22Rv1 (cell line): ENCODE results near the gene TBC1D22A.

ENCODE experiments used
- H3K27ac ChIP-seq: fragments of 450-650 bp; 2 replicates; pipeline ENCODE4 v1.5.1; 2017
- ZFX ChIP-seq: fragments of 450-650 bp; IDR thresholded peaks from 2 replicates; pipeline ENCODE4 v1.6.1; 2017; ENCODE audit warnings: antibody characterized with exemption, borderline replicate concordance
- TF ChIP-seq, protein P1 (sequence below): fragments of 450-650 bp; IDR thresholded peaks from 2 replicates; pipeline ENCODE4 v1.5.1; 2017; ENCODE audit warnings: mild to moderate bottlenecking

TBC1D22A gene

DNA sequence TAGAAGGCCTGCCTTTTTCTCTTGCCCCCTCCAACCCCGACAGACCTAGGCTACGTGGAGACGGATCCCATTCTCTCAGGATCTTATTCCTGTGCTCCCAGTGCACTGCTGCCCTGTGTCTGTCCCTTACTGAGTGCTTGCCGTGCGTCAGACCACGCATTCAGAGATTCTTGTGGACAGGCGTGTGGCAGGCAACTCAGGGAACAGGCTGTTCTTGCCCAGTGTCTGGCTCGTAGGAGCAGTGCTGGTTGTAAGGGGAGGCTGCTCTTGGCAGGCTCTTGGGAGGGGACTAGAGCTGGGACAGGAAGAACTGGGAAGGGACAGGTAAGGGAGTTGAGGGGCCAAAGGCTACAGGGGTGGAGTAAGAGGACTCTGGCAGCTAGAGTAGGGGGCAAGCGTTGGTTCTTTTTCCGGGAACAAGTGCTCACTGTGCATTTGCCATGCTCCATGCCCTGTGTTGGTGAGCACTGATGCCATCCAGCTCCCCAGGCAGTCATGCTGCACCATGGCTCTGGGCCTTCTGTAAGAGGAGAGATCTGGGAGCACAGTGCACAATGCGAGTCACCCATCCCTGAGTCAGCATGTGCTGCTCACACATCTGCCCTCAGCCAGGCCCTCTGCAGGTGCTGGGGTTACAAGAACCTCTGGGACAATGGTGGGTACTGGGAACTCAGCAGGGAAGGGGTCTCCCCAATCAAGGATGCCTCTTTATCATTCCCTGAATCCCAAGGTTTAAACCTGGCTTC is 119.1 kb downstream of the TBC1D22A start:
- H3K27ac ChIP-seq = no peak overlapping the region
- TF ChIP-seq, protein P1, sequence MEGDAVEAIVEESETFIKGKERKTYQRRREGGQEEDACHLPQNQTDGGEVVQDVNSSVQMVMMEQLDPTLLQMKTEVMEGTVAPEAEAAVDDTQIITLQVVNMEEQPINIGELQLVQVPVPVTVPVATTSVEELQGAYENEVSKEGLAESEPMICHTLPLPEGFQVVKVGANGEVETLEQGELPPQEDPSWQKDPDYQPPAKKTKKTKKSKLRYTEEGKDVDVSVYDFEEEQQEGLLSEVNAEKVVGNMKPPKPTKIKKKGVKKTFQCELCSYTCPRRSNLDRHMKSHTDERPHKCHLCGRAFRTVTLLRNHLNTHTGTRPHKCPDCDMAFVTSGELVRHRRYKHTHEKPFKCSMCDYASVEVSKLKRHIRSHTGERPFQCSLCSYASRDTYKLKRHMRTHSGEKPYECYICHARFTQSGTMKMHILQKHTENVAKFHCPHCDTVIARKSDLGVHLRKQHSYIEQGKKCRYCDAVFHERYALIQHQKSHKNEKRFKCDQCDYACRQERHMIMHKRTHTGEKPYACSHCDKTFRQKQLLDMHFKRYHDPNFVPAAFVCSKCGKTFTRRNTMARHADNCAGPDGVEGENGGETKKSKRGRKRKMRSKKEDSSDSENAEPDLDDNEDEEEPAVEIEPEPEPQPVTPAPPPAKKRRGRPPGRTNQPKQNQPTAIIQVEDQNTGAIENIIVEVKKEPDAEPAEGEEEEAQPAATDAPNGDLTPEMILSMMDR = no peak
- no peak for TF ChIP-seq ZFX

DNA sequence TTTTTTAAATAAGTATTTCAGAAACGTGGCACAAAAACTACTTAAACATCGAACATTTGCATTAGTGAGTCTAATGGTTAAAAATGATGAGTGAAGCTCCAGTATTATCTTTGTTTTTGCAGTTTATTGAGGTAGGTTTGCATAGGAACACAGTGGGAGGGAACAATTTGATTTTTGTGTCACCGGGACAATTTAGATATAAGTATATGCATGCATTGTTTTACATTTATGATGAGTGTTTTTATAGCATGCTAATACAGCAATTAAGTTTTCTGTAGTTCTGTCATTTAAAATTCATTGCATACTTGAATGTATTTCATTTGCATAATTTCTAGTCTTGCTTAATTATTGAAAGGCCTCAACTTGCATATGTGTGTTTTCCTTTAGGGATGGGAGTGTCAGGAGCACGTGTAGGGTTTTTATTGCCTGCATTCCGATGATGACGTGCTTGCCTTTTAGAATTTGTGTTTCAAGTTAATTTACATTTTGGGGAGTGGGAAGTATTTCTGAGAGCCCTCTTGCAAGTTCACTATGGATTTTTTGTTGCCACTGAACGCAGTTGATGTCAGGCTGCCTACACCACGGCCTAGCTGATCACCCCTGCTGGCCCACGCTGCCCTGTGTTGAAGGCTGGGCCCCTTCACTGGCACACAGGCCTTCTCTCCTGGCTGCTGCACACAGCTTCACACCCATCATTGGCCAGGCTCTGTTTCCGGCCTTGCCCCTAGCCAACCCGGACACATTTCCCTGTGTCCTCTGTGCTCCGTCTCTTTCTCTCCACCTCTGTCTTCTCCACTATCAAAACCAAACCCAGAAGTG is 120.9 kb downstream of the TBC1D22A start:
- no peak overlapping the region for H3K27ac ChIP-seq
- TF ChIP-seq, protein P1 = no peak
- TF ChIP-seq ZFX = no peak

DNA sequence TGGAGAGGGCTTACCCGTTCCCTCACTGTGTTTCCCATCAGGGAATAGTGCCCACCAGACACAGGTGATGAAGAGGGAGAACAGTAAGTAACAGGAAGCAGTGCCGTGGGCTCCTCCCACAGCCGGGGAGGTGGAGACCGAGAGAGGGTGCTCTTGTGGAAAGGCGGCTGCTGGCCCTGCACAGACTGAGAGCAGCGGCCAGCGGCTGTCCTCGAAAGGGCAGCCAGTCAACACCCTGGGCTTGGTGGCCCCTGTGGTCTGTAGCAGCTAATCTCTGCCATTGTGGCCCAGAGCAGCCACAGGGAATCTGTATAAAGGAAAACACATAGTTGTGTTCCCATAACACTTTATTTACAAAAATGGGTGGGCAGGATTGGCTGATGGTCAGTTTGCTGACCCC is 121.9 kb downstream of the TBC1D22A start:
- TF ChIP-seq, protein P1 = no peak
- no peak for TF ChIP-seq ZFX
- no peak overlapping the region for H3K27ac ChIP-seq

DNA sequence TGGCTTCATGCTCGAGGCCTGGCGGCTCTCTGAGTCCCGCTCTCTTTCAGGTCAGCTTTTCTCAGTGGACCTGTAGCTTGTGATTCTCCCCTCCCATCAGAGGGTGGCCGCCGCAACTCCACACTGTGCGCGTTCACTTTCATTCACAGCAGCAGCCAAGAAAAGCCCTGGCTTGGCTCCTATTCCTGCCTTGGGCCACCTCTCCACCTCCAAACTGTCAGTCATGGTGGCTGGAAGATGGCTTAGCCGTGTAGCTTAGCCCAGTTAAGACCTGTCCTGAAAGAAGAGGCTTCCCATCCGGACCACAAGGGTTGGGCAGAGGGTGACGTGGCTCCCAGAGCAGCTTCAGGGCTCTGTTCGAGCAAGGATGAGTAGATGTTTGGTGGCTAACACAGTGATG is 125.5 kb downstream of the TBC1D22A start:
- no peak overlapping the region for H3K27ac ChIP-seq
- TF ChIP-seq, protein P1 = no peak
- no peak for TF ChIP-seq ZFX

DNA sequence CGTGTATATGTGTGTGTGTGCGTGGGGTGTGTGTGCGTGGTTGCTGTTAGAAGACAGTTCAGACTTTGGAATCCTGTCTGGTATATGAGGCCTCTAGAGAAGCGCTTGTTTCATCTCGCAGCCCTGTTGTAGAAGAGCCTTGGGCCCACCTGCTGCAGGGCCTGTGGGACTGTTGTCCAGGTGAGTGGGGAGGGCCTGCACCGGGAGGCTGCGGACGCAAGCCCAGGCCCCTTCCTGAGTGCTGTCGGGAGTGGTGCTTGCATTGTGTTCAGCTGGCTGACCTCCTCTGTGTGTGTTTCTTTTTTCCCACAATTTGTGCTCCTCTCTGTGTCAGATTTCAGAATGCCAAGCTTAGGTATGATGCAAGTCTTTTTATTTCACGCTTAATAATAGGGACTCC is 128.4 kb downstream of the TBC1D22A start:
- no peak for TF ChIP-seq ZFX
- TF ChIP-seq, protein P1 = no peak
- no peak overlapping the region for H3K27ac ChIP-seq

DNA sequence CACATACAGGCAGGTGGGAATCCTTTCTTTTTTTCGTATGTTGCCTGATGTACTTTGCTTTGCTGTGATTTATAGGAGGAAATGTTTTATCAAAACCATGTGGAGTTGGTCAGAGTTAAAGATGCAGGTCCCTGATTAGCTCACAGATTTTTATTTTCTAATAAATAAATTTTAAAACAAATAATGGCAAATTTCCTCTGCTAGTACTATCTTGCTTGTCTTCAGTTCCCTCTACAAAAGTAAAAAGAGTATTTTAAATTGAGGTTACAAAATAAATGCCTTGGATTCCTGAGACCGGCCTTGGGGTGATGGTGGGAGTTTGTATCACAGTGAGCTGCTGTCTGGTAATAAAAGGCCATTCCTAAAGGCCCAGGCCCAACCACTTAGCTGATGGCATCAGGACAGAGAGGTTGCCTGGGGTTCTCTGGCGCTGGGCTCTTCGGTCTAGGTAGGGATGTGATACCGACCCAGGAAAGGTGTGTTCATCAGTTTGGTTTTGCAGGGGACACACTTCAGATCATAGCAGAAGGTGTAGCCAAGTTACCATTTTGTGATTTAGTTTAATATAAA is 129.0 kb downstream of the TBC1D22A start:
- no peak overlapping the region for H3K27ac ChIP-seq
- no peak for TF ChIP-seq ZFX
- TF ChIP-seq, protein P1 = no peak
